Measurements from ENCODE around the gene ANXA5. TPM values are rescaled to one million over a fixed set of nuclear protein-coding genes. Genes with fewer than 3 reads are reported as not detected.

ANXA5 gene
- total RNA-seq, 1 experiment from 2014 or later: 231 TPM

GRCh38 chr4:121684016-121684415 is 12.8 kb downstream of the ANXA5 start:
- Histone ChIP-seq H3K4ac (ENCODE audit: low read depth, low read length) (no peak overlapping the region), H3K79me2 (ENCODE audit: insufficient read depth, low read length) (peaks cover 5% of the 10 kb centered on the region; the same call in 1 of the 2 replicates), H3K4me2 (ENCODE audit: insufficient read depth, insufficient read length, low read length) (no peak overlapping the region), H4K5ac (ENCODE audit: insufficient read length, low read depth, low read length) (no peak overlapping the region), H3K9ac (ENCODE audit: extremely low read depth, insufficient read length, low read length) (no peak overlapping the region), H3K56ac (ENCODE audit: insufficient read length, low read depth, low read length) (no peak overlapping the region), H2BK15ac (ENCODE audit: low read depth, low read length) (no peak overlapping the region), H2AFZ (ENCODE audit: low read length) (no peak overlapping the region), H3K27me3 (ENCODE audit: insufficient read depth, low read length) (no peaks in the 10 kb centered on the region), H2BK120ac (ENCODE audit: low read depth, low read length, poor library complexity, severe bottlenecking) (no peak overlapping the region), H4K20me1 (ENCODE audit: control insufficient read depth, insufficient read depth, insufficient read length) (no peaks in the 10 kb centered on the region), H3K27ac (ENCODE audit: insufficient read length, low read depth, low read length) (no peak overlapping the region), H3K9me3 (ENCODE audit: control insufficient read depth, low read depth, low read length) (no peaks in the 10 kb centered on the region), H3K18ac (ENCODE audit: insufficient read length, low read depth, low read length) (no peak overlapping the region), H3K79me1 (ENCODE audit: insufficient read depth, low read depth, low read length, poor library complexity, severe bottlenecking) (no peaks in the 10 kb centered on the region), H2BK5ac (ENCODE audit: insufficient read length, low read length) (no peak overlapping the region), H3K23me2 (ENCODE audit: insufficient read length, low read depth, low read length, poor library complexity, severe bottlenecking) (no peaks in the 10 kb centered on the region), H2AK5ac (ENCODE audit: insufficient read length, low read length) (no peak overlapping the region), H4K8ac (replicated peaks; ENCODE audit: insufficient read length, low read depth, low read length) (no peak overlapping the region), H4K91ac (ENCODE audit: insufficient read length, low read depth, low read length) (no peak overlapping the region), H3K14ac (ENCODE audit: insufficient read depth, low read length) (no peak overlapping the region), H2BK20ac (ENCODE audit: low read depth, low read length, poor library complexity, severe bottlenecking) (no peak overlapping the region), H3T11ph (ENCODE audit: low read length) (no peak overlapping the region), H3K4me1 (ENCODE audit: insufficient read depth, low read length) (peaks cover 3% of the 10 kb centered on the region; the same call in 1 of the 2 replicates), H3K23ac (ENCODE audit: insufficient read length, low read depth, low read length) (no peak overlapping the region), H2BK12ac (ENCODE audit: insufficient read length, low read depth, low read length) (no peak overlapping the region)
- no peak for DNase-seq
- TF ChIP-seq, protein P1, sequence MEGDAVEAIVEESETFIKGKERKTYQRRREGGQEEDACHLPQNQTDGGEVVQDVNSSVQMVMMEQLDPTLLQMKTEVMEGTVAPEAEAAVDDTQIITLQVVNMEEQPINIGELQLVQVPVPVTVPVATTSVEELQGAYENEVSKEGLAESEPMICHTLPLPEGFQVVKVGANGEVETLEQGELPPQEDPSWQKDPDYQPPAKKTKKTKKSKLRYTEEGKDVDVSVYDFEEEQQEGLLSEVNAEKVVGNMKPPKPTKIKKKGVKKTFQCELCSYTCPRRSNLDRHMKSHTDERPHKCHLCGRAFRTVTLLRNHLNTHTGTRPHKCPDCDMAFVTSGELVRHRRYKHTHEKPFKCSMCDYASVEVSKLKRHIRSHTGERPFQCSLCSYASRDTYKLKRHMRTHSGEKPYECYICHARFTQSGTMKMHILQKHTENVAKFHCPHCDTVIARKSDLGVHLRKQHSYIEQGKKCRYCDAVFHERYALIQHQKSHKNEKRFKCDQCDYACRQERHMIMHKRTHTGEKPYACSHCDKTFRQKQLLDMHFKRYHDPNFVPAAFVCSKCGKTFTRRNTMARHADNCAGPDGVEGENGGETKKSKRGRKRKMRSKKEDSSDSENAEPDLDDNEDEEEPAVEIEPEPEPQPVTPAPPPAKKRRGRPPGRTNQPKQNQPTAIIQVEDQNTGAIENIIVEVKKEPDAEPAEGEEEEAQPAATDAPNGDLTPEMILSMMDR (conservative IDR thresholded peaks at IDR 0.05): no peak
- H3K4me1 Mint-ChIP-seq: peaks cover 9 to 12% of the 10 kb centered on the region in 2 experiments
- H3K9me3 Mint-ChIP-seq: no peaks in the 10 kb centered on the region
- no CpG with 5 or more reads among the region's 1 CpG for WGBS (ENCODE audit: extremely low coverage, insufficient read length, low lambda C conversion rate)
- H3K4me3 Mint-ChIP-seq: no peak overlapping the region
- no peaks in the 10 kb centered on the region for H3K27me3 Mint-ChIP-seq (ENCODE audit: low read depth)
- H3K36me3 Mint-ChIP-seq (ENCODE audit: insufficient read depth in 1 of 3, low read depth in 3 of 3): peaks cover 11 to 52% (median 42%) of the 10 kb centered on the region in 3 experiments; a peak in 6 of 7 replicates
- H3K27ac Mint-ChIP-seq: no peak overlapping the region
